ENCODE measurements around the gene OBSCN.

Gene OBSCN

DNA sequence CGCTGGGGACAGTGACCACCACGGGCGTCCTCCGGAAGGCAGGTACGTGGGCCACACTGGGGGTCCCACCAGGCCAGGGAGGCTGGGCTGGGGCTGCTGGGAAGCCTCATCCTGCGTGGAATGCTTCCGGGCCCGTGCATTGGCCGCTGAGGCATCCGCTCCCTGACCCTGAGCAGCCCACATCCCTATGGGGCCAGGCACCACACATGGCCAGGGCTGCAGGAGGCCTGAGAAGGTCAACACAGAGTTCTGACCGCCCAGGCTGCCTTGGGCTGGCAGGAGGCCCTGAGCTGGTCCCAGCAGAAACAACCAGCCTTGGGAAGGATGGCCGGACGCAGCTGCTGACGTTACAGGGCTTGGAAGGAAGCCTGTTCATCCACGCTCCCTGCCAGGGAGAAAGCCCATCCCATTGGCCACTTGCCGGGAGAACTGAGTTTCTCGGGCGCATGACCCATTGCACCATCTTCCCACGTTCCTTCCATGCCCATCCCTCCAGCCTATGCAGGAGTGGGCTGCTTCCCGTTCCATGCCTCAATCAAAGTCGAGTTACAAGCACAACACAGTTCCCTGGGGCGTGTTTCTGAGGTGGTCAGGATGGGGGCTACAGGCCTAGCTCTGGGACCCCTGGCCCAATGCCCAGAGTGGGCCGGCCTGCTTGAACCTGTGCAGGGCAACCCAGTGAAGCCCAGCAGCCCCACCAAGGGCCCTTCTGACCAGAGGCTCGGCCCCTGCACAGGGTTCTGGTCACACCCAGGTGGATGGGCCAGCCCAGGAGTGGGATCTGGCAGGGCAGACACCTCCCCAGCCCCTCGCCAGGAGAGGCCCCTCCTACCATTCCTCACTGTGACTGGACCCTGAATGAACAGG lies 167.1 kb downstream of the OBSCN start:
- DNase-seq (ENCODE audit: low read depth in 4 of 4, low spot score in 1 of 4): no peak

DNA sequence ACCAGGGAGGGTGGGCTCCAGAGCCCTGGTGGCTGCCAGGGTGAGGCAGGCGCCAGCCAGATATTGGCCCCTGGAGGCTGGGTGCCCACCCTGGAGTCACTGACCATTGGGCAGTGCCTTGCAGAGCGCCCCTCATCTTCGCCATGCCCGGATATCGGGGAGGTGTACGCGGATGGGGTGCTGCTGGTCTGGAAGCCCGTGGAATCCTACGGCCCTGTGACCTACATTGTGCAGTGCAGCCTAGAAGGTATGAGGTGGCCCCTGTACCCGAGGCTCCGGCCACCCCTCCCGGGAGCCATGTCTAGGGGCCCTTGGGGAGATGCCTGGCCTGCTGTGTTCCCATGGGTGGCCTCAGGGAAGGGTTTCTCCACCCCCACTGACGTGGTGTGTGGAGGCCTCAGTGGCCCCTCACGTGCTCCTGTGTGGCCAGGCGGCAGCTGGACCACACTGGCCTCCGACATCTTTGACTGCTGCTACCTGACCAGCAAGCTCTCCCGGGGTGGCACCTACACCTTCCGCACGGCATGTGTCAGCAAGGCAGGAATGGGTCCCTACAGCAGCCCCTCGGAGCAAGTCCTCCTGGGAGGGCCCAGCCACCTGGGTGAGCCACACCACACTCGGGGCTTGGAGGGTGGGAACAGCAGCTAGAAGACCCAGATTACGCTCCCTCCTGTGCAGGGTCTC lies 167.9 kb downstream of the OBSCN start:
- no peak for DNase-seq (ENCODE audit: low read depth in 4 of 4, low spot score in 1 of 4)

DNA sequence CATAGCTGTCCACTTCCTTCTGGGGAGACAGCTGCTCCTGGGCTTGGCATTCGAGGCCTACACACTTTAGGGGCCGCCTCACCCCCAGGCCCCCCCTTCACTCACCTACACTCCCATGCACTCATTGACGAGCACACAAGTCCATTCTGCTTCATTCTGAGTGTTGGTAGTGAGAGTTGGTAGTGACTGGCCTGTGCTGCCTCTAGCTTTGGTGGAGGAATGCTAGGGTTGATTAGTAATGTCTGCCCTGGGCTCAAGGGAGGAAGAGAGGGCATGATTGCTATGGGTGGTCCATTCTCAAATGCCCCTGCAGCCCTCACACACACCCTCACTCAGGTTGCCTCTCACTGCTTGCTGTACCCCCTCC lies 168.4 kb downstream of the OBSCN start:
- no peak for DNase-seq (ENCODE audit: low read depth in 4 of 4, low spot score in 1 of 4)

DNA sequence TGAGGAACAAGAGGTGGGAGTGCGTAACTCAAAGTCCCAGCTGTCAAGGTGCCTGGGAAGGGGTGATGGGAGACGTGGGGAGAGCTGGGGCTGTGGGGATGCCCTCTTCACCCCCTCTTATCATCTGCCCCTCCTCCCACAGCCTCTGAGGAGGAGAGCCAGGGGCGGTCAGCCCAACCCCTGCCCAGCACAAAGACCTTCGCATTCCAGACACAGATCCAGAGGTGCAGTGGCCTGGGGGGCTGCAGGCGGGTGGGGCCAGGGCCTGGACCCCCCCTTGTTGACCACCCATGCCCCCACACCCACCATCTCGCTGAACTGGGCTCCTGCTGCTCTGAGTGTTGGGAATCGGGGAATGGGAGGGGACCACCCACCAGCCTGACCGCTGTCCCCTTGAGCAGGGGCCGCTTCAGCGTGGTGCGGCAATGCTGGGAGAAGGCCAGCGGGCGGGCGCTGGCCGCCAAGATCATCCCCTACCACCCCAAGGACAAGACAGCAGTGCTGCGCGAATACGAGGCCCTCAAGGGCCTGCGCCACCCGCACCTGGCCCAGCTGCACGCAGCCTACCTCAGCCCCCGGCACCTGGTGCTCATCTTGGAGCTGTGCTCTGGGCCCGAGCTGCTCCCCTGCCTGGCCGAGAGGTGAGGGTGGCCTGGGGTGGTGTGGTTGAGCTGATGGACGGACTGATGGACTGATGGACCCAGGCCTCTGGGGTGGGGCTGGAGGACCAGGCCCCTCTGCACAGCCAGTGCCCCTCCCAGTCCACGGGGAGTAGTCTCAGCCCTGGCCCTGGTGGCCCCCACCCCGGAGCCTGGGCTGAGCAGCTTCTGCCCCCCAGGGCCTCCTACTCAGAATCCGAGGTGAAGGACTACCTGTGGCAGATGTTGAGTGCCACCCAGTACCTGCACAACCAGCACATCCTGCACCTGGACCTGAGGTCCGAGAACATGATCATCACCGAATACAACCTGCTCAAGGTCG lies 169.1 kb downstream of the OBSCN start:
- no peak for DNase-seq (ENCODE audit: low read depth in 4 of 4, low spot score in 1 of 4)

DNA sequence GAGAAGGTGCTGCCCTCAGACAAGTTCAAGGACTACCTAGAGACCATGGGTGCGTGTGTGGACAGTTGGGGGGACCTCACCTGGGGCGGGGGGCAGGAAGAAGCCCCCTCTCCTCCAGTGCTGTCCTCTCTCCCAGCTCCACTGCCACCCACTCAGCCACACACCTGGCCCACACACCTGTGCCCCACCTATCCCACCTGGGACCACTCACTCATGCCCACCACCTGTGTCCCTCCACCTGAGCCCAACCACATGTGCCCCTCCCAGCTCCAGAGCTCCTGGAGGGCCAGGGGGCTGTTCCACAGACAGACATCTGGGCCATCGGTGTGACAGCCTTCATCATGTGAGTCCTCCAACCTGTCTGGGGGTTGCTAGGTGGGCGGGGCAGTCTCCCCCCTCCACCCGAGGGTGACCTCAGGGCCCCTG lies 169.8 kb downstream of the OBSCN start:
- no peak for DNase-seq (ENCODE audit: low read depth in 4 of 4, low spot score in 1 of 4)

DNA sequence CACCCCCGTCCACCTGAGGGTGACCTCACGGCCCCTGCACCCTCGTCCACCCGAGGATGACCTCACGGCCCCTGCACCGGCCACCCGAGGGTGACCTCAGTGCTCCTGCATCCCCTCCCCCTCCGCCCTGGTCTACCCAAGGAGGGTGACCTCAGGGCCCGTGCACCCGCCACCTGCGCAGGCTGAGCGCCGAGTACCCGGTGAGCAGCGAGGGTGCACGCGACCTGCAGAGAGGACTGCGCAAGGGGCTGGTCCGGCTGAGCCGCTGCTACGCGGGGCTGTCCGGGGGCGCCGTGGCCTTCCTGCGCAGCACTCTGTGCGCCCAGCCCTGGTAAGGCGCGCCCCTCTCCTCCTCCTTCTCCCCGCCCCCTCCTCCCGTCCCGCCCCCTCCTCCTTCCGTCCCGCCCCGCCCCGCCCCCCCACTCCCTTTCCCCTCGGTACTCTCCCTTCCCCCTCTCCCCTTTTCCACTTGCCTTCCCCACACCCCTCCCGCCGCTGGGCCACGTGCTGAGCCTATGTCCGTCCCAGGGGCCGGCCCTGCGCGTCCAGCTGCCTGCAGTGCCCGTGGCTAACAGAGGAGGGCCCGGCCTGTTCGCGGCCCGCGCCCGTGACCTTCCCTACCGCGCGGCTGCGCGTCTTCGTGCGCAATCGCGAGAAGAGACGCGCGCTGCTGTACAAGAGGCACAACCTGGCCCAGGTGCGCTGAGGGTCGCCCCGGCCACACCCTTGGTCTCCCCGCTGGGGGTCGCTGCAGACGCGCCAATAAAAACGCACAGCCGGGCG lies 170.4 kb downstream of the OBSCN start:
- peak in 3 of 4 experiments; percentile 24 to 50 (median 35) for DNase-seq (ENCODE audit: low read depth in 4 of 4, low spot score in 1 of 4)

DNA sequence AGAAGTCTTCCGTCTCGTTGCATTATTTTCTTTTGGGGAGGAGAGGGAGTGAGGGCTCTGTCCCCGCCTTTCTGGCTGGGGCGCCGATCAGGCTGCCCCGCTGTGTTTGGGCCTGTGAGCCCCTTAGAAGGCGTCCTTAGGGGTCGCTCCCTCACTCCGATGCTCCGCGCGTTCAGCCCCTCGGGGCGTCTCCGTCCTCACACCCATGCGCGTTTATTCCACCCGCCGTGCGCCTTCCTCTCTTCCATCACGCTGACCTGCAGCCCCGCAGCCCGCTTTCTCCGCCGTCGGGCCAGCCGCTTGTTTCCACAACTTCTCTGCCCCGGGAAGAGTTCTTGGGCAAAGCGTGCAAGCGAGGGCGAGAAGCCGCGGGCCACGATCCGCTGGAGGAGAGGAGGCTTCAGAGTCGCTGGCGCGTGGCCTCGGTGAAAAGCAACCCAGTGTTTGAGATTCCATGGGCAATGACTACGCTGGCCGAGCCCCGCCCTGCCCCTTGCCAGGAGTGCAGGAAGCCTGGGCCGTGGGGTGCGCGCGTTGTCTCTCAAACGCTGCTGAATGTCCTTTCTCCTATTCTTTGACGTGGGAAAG lies 171.1 kb downstream of the OBSCN start:
- DNase-seq (ENCODE audit: low read depth in 4 of 4, low spot score in 1 of 4): no peak

DNA sequence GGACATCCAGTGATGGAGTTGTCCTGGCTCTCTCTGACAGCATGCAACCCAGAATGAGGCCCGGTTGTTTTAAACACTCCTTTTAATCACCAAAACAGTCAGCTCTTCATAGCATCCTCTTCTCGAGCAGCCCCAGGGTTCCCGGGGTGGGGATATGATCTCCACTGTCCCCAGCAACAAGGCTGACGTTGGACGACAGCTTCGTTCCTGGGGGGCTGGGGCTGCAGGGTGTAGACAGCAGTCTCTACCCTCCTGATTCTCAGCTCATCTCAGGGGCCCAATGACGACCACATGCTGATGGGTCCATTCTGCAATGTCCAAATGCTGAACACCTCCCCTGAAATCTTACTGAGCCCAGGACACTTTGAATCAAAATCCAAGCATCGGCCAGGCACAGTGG lies 171.8 kb downstream of the OBSCN start:
- no peak for DNase-seq (ENCODE audit: low read depth in 4 of 4, low spot score in 1 of 4)

DNA sequence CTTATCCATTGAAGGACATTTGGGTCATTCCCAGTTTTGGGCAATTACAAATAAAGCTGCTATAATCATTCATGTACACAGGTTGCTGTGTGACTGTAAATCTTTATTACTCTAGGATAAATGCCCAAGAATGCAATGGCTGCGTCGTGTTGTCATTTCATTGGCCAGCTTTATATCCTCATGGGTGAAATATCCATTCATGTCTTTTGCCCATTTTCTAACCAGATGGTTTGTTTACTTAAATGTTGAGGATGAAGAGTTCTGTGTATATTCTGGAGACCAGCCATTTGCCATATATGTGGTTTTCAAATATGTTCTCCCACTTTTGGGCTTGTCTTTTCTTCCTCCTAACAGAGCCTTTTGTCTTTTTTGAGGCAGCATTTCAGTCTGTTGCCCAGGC lies 173.5 kb downstream of the OBSCN start:
- DNase-seq (ENCODE audit: low read depth in 4 of 4, low spot score in 1 of 4): no peak

DNA sequence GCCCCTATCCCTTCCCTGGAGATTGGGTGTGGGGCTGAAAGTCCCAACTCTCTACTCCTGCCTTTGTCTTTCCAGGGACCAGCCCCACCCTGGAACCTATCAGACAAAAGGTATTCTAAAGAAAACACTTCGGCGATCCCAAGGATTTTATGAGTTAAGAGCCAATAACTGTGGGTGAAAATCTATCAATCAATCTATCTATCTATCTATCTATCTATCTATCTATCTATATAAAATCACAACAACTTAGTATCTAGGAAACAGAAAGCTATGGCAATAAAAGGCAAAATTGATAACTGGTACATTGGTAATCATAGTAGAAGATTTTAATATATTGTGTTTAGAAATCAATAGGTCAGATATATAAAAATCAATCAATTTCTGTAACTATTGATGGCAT lies 175.9 kb downstream of the OBSCN start:
- no peak for DNase-seq (ENCODE audit: low read depth in 4 of 4, low spot score in 1 of 4)

DNA sequence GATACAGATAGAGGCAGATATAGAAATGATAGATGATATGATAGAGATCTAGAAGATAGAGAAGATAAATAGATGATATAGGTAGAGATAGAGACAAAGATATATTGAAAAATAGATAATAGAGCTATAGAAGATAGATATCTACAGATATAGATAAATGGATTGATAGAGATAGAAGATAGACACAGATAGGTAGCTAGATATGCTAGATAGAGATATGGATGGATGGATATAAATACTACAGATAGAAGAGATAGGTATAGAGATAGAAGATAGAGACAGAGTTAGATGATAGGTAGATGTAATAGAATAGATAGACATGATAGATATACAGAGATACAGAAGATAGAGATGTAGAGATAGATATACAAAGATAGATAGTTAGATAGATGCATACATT lies 177.4 kb downstream of the OBSCN start:
- no peak for DNase-seq (ENCODE audit: low read depth in 4 of 4, low spot score in 1 of 4)

DNA sequence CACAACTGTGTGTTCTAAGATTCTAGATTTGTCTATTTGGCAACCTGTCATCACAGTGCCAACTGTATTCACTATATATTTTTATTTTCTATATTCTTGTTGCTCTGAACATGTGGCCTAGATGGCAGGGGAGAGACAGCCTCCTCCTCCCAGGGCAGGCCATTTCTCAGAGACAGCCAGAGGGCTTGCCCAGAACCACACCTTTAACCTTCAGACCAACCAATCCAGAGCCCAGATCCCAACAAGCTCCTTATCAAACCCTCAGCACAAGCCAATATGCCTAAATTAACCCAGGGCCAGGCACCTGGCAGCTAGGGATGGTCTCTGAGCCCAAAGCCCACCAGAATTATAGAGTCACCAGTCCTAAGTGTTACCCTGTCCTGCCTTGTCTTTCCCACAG lies 179.5 kb downstream of the OBSCN start:
- DNase-seq (ENCODE audit: low read depth in 4 of 4, low spot score in 1 of 4): no peak

DNA sequence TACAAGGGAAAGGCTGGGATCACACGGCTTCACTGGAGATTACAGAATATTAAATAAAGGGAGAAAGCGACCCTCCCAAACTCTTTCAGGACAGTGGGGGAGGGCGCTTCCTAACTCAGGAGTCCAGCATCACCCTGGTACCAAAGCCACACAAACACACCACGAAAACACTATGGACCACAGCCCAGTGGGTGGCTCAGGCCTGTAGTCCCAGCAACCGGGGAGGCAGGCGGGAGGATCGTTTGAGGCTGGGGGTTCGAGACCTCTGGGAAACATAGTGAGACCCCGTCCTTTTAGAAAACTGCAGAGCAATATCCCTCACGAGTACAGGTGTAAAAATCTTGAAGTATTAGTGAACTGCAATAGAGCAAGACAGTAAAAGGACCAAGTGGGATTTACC lies 182.8 kb downstream of the OBSCN start:
- no peak for DNase-seq (ENCODE audit: low read depth in 4 of 4, low spot score in 1 of 4)

DNA sequence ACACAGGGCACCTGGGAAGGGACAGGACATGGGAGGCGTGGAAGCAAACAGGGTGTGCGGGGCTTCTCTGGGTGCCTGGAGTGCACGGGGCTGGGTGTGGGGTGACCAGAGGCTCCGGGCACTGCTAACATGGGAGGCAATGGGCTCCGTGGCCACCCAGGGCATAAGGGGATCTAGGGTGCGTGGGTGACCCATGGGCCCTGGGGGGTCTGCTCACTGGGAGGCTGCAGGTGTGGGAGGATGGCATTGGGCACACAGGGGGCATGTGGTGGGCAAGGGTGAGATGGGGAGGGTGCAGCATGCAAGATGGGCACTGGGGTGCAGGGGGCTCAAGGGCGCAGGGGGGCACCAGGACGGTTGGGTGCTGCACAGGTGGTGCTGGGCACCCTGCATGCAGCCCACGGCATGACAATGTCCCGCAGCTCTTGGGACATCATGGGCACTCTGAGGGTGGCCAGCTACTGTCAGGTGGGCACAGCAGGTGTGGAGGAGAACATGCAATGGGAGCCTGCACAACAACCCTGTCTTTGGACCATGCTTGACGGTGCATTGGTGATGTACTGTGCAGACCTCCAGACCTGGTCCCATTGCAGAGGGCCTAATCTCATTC lies 183.7 kb downstream of the OBSCN start:
- no peak for DNase-seq (ENCODE audit: low read depth in 4 of 4, low spot score in 1 of 4)

DNA sequence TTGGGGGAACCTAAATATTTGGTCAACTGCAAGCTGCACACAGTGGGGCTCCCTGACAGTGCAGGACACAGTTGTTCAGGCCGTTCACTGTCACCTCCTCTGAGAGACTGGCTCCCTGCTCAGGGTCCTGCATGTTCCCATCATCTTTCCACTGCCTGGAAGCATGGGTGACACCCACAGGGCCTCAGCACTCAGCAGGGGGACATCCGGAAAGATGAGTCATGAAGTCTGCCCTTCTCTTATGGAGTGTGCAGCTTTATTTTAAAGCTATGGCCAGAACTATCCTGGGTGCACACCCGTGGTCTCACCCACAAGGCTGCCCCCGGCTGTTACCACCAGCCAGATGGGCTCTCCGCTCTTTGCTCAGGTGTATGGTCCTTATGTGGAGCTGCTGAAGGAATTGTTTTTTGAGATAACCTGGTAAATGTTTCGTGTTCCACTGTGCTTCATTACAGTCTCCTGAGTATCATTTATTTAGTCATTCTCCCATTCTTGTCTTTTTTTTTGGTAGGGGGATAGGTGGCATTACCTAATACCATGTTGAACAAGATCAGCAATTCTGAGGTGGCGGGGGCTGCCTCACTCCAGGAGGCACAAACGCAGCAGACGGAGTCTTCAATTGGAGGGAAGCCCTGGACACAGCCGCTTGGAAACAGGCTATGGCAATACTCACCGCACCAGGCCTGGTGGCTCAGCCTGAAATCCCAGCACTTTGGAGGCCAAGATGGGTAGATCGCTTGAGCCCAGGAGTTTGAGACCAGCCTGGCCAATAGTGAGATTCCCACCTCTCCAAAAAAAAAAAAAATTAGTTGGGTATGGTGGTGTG lies 184.5 kb downstream of the OBSCN start:
- no peak for DNase-seq (ENCODE audit: low read depth in 4 of 4, low spot score in 1 of 4)

DNA sequence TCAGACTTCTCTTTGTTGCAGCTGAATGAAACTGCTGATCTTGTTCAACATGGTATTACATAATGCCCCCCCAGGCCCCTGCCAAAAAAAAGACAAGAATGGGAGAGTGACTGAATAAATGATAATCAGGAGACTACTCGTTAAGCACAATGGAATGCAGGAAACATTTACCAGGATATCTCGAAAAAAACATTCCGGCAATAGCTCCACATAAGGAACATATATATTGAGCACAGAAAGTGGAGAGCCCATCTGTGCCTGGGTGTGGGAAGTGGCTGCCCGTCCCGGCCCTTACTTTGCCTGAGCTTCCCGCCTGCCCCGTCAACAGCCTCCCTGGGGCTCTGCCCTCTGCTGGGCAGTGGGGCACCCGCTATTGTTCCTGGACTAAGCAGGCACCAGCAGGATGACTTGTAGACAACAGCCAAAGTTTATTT lies 185.4 kb downstream of the OBSCN start:
- DNase-seq (ENCODE audit: low read depth in 4 of 4, low spot score in 1 of 4): no peak

DNA sequence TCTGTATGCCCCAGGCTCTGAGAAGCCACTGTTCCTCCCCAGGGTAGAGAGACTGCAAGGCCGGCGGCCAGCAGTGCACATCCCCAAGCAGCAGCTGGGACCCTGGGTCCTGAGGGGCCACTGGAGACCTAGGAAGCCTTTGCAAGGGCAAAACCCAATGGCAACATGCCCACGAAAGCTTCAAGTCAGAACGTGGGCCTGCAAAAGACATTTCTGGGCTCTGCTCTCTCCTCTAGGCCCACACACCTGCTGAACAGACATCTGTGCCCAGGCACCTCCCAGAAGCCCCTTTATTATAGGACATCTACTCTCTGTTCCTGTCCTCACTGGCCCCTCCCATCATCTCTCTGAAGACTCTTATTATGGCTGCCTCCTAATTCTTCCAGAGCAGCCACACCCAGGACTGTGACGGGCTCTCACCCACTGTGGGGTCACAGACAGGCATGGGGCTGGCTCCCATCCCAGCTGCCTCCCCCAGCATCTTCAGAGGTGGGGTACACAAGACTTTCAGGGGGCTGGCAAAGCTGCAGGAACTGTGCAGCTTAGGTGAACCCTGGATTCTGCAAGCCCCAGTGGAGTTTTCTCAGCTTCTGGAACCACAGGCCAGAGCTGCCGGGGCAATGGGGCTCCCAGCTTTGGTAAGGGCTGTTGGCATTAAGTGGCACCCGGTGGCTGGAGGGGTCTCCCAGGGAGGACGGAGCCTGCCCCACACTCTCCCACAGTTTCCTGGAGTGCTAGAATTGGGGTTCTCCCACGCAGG lies 186.1 kb downstream of the OBSCN start:
- DNase-seq (ENCODE audit: low read depth in 4 of 4, low spot score in 1 of 4): no peak

Measured in stimulated activated CD4-positive, alpha-beta T cell treated with anti-CD3 and anti-CD28 coated beads, Interleukin-1b, Interleukin-23, amount 100 ng/mL, for 24 hours (primary cell).